ENCODE measurements around the gene SAMD3. TPM values are rescaled to one million over a fixed set of nuclear protein-coding genes. Genes with fewer than 3 reads are reported as not detected.

The SAMD3 gene
- total RNA-seq, 1 experiment from 2014 or later = not detected

DNA sequence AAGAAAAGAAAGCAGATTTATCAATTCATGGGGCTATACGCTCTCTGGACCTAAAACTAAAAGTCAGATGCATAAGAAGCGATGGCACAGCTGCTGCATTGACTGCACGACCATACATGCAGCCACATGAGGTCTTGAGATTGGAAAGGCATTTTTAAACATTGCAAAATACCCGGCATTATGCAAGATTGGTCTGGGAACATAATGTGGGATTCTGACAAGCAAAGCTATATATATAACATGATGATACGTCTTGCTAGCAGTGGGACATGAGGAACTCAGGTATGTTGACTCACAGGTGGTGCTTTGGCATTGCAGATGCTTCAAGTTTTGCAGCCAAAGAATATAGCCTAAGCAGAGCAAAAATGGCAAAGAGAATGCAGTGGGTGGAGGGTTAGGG, 55.1 kb downstream of the SAMD3 start:
- Mint-ChIP-seq H3K36me3 (ENCODE audit: insufficient read depth, unreplicated experiment) (no peaks in the 10 kb centered on the region), H3K27me3 (ENCODE audit: unreplicated experiment) (peaks cover 45% of the 10 kb centered on the region), H3K27ac (ENCODE audit: unreplicated experiment) (no peak overlapping the region), H3K4me3 (ENCODE audit: low read depth, unreplicated experiment) (no peak overlapping the region), H3K4me1 (ENCODE audit: low read depth, unreplicated experiment) (no peaks in the 10 kb centered on the region), H3K9me3 (ENCODE audit: low read depth, unreplicated experiment) (no peaks in the 10 kb centered on the region)
- DNase-seq = no peak
- CTCF ChIA-PET = interaction anchor here (0.9 kb wide), 1 partner anchor 11 kb away, joined by 3 read pairs; no protein-coding TSS in a partner anchor
- no TSS peak for BruUV-seq (replicated peaks)
- intact Hi-C loops (cut with micrococcal nuclease; ENCODE audit: unreplicated experiment) = no loop called here
- TF ChIP-seq, protein P1, sequence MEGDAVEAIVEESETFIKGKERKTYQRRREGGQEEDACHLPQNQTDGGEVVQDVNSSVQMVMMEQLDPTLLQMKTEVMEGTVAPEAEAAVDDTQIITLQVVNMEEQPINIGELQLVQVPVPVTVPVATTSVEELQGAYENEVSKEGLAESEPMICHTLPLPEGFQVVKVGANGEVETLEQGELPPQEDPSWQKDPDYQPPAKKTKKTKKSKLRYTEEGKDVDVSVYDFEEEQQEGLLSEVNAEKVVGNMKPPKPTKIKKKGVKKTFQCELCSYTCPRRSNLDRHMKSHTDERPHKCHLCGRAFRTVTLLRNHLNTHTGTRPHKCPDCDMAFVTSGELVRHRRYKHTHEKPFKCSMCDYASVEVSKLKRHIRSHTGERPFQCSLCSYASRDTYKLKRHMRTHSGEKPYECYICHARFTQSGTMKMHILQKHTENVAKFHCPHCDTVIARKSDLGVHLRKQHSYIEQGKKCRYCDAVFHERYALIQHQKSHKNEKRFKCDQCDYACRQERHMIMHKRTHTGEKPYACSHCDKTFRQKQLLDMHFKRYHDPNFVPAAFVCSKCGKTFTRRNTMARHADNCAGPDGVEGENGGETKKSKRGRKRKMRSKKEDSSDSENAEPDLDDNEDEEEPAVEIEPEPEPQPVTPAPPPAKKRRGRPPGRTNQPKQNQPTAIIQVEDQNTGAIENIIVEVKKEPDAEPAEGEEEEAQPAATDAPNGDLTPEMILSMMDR (IDR thresholded peaks at IDR 0.05; ENCODE audit: unreplicated experiment) = no peak

DNA sequence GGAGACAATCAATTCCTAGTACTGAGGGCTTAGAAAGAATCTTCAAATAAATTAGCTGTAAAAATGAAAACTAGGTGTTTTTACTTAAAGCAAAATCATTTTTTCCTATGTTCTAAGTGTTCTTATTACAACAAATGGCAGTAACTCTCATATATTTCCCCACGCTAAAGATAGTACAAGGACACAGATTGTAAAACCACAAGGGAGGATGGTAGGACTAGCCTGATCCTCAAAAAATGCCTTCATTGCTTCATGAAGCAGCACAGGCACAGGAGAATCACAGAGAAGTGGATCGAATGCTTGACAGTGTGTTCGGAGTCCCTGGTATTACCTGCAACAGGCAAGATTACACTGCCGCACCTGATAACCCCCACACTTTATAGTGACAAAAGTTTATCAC, 58.5 kb downstream of the SAMD3 start:
- no peak for DNase-seq
- Mint-ChIP-seq H3K27ac (ENCODE audit: unreplicated experiment) (no peak overlapping the region), H3K27me3 (ENCODE audit: unreplicated experiment) (peaks cover 38% of the 10 kb centered on the region), H3K36me3 (ENCODE audit: insufficient read depth, unreplicated experiment) (no peaks in the 10 kb centered on the region), H3K9me3 (ENCODE audit: low read depth, unreplicated experiment) (no peaks in the 10 kb centered on the region), H3K4me1 (ENCODE audit: low read depth, unreplicated experiment) (no peaks in the 10 kb centered on the region), H3K4me3 (ENCODE audit: low read depth, unreplicated experiment) (no peak overlapping the region)
- intact Hi-C loops (cut with micrococcal nuclease; ENCODE audit: unreplicated experiment) = no loop called here
- BruUV-seq (replicated peaks) = no TSS peak
- TF ChIP-seq, protein P1 (IDR thresholded peaks at IDR 0.05; ENCODE audit: unreplicated experiment) = no peak
- CTCF ChIA-PET = no interaction called here

DNA sequence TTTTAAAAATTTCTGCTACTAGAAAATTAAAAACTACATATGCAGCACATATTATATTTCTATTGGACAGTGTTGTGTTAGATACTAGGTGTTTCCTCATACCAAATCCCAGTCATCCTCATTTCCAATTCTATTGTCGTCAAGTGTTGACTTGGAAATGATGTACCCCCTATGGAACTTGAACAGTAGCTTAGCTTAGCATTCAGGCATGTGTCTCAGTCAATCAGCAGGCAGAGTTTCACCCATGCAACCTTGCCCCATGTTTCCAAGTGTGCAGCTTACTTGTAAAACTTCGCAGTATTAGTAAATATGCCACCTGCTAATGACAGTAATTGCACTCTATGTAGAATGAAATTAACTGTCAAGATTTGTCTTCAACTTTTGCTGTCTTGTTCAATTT, 59.5 kb downstream of the SAMD3 start:
- CTCF ChIA-PET = no interaction called here

DNA sequence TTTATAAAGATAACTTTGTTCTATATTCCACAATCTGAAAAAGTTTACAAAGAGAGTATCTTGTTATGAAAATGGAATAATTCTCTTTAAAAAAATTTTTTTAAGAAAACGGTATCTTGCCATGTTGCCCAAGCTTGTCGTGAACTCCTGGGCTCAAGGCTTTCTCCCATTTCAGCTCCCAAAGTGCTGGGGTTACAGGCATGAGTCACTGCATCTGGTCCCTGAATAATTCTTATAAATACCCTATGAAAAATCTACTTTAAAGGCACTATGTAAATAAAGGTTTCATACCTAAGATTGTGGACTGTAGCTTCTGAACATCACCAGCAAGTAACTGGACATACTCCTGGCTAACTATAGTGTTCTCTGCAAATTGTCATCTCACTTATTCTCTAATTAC, 60.3 kb downstream of the SAMD3 start:
- Mint-ChIP-seq H3K36me3 (ENCODE audit: insufficient read depth, unreplicated experiment) (no peaks in the 10 kb centered on the region), H3K4me1 (ENCODE audit: low read depth, unreplicated experiment) (no peaks in the 10 kb centered on the region), H3K4me3 (ENCODE audit: low read depth, unreplicated experiment) (no peak overlapping the region), H3K9me3 (ENCODE audit: low read depth, unreplicated experiment) (no peaks in the 10 kb centered on the region), H3K27ac (ENCODE audit: unreplicated experiment) (no peak overlapping the region), H3K27me3 (ENCODE audit: unreplicated experiment) (peaks cover 35% of the 10 kb centered on the region)
- CTCF ChIA-PET = no interaction called here
- BruUV-seq (replicated peaks) = no TSS peak
- intact Hi-C loops (cut with micrococcal nuclease; ENCODE audit: unreplicated experiment) = no loop called here
- TF ChIP-seq, protein P1 (IDR thresholded peaks at IDR 0.05; ENCODE audit: unreplicated experiment) = no peak
- DNase-seq = no peak

More for the DNA sequence above, 59.5 kb downstream of the SAMD3 start:
- BruUV-seq (replicated peaks) = no TSS peak
- Mint-ChIP-seq H3K4me3 (ENCODE audit: low read depth, unreplicated experiment) (no peak overlapping the region), H3K27ac (ENCODE audit: unreplicated experiment) (no peak overlapping the region), H3K27me3 (ENCODE audit: unreplicated experiment) (peaks cover 38% of the 10 kb centered on the region), H3K9me3 (ENCODE audit: low read depth, unreplicated experiment) (no peaks in the 10 kb centered on the region), H3K36me3 (ENCODE audit: insufficient read depth, unreplicated experiment) (no peaks in the 10 kb centered on the region), H3K4me1 (ENCODE audit: low read depth, unreplicated experiment) (no peaks in the 10 kb centered on the region)
- no peak for DNase-seq
- TF ChIP-seq, protein P1 (IDR thresholded peaks at IDR 0.05; ENCODE audit: unreplicated experiment) = no peak
- intact Hi-C loops (cut with micrococcal nuclease; ENCODE audit: unreplicated experiment) = no loop called here
